ENCODE measurements around the gene C16orf90. TPM values are rescaled to one million over a fixed set of nuclear protein-coding genes. Genes with fewer than 3 reads are reported as not detected.

Gene C16orf90
- total RNA-seq, 2 experiments from 2014 or later: not detected

GRCh38 chr16:3486506-3487215 is 8.6 kb downstream of the C16orf90 start:
- no peaks in the 10 kb centered on the region for H3K4me1 ChIP-seq (ENCODE audit: insufficient read depth, low read length, poor library complexity, severe bottlenecking)
- H2AFZ ChIP-seq (ENCODE audit: low read length): no peak overlapping the region
- no peak for DNase-seq (ENCODE audit: low spot score)
- BruUV-seq (replicated peaks): no TSS peak
- TF ChIP-seq, protein P1, sequence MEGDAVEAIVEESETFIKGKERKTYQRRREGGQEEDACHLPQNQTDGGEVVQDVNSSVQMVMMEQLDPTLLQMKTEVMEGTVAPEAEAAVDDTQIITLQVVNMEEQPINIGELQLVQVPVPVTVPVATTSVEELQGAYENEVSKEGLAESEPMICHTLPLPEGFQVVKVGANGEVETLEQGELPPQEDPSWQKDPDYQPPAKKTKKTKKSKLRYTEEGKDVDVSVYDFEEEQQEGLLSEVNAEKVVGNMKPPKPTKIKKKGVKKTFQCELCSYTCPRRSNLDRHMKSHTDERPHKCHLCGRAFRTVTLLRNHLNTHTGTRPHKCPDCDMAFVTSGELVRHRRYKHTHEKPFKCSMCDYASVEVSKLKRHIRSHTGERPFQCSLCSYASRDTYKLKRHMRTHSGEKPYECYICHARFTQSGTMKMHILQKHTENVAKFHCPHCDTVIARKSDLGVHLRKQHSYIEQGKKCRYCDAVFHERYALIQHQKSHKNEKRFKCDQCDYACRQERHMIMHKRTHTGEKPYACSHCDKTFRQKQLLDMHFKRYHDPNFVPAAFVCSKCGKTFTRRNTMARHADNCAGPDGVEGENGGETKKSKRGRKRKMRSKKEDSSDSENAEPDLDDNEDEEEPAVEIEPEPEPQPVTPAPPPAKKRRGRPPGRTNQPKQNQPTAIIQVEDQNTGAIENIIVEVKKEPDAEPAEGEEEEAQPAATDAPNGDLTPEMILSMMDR (conservative IDR thresholded peaks at IDR 0.05; ENCODE audit: low read length): no peak
- TF ChIP-seq EZH2phosphoT487 (IDR thresholded peaks at IDR 0.05; ENCODE audit: borderline replicate concordance, low read depth, low read length): no peak
- no peaks in the 10 kb centered on the region for H3K9me3 ChIP-seq (ENCODE audit: low read length)
- ChIA-PET POLR2A (no interaction called here), CTCF (ENCODE audit: unreplicated experiment) (no interaction called here)
- intact Hi-C loops (cut with micrococcal nuclease; ENCODE audit: unreplicated experiment): no loop called here
- H3K27ac ChIP-seq (ENCODE audit: low read depth, low read length, poor library complexity, severe bottlenecking): no peak overlapping the region
- no peaks in the 10 kb centered on the region for H3K9me2 ChIP-seq (ENCODE audit: insufficient read depth, low read length)
- no peak overlapping the region for H3K4me3 ChIP-seq (ENCODE audit: low read depth, low read length, poor library complexity, severe bottlenecking)
- H4K20me1 ChIP-seq (ENCODE audit: insufficient read depth, low read length): no peaks in the 10 kb centered on the region
- no peaks in the 10 kb centered on the region for H3K79me2 ChIP-seq (ENCODE audit: insufficient read depth, low read depth, low read length)
- H3K36me3 ChIP-seq (ENCODE audit: insufficient read depth, low read length): peaks cover 41% of the 10 kb centered on the region
- H3K4me2 ChIP-seq (ENCODE audit: low read length): no peak overlapping the region

DNA sequence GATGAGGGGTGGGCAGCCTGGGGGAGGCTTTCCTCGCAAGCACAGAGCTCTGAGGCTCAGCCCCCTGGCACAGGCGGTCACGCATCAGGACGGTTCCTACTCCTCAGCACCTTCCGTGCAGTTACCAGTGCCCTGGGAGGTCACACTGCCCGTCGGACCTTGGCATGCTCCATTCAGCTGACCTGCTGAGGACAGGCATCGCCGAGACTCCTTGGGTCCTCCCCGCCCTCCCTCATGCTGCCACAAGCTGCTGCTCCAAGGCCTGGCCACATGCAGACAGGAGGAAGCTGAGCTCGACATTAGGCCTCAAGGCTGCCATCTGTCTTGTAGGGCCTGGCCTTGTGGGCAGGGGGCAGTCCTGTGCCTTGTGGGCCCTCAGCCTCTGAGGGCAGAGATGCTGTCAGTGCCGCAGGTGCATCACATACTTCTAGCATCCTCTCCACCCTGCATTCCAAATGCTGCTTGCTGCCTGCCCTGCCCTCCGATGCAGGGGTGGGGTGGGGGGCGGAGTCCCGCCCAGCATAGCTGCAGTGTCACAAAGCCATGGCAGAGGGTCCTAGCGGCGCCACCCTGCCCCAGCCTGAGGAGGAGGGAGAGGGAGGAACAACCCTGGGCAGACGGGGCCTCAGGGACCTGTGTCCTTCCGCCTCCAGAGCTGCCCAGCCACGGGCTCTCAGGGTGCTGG is 9.3 kb downstream of the C16orf90 start:
- peaks cover 48% of the 10 kb centered on the region for H3K36me3 ChIP-seq (ENCODE audit: insufficient read depth, low read length)
- ChIA-PET CTCF (ENCODE audit: unreplicated experiment) (no interaction called here), POLR2A (no interaction called here)
- BruUV-seq (replicated peaks): no TSS peak
- H2AFZ ChIP-seq (ENCODE audit: low read length): no peak overlapping the region
- DNase-seq (ENCODE audit: low spot score): no peak
- no peaks in the 10 kb centered on the region for H3K9me2 ChIP-seq (ENCODE audit: insufficient read depth, low read length)
- intact Hi-C loops (cut with micrococcal nuclease; ENCODE audit: unreplicated experiment): no loop called here
- no peak overlapping the region for H3K4me3 ChIP-seq (ENCODE audit: low read depth, low read length, poor library complexity, severe bottlenecking)
- H3K27ac ChIP-seq (ENCODE audit: low read depth, low read length, poor library complexity, severe bottlenecking): no peak overlapping the region
- TF ChIP-seq EZH2phosphoT487 (IDR thresholded peaks at IDR 0.05; ENCODE audit: borderline replicate concordance, low read depth, low read length): no peak
- H3K4me2 ChIP-seq (ENCODE audit: low read length): no peak overlapping the region
- H3K9me3 ChIP-seq (ENCODE audit: low read length): no peaks in the 10 kb centered on the region
- no peaks in the 10 kb centered on the region for H3K79me2 ChIP-seq (ENCODE audit: insufficient read depth, low read depth, low read length)
- H3K4me1 ChIP-seq (ENCODE audit: insufficient read depth, low read length, poor library complexity, severe bottlenecking): no peaks in the 10 kb centered on the region
- H4K20me1 ChIP-seq (ENCODE audit: insufficient read depth, low read length): no peaks in the 10 kb centered on the region

GRCh38 chr16:3485097-3485745 is 10.1 kb downstream of the C16orf90 start:
- intact Hi-C loops (cut with micrococcal nuclease; ENCODE audit: unreplicated experiment): no loop called here
- H2AFZ ChIP-seq (ENCODE audit: low read length): no peak overlapping the region
- H3K4me2 ChIP-seq (ENCODE audit: low read length): no peak overlapping the region
- H4K20me1 ChIP-seq (ENCODE audit: insufficient read depth, low read length): no peaks in the 10 kb centered on the region
- peaks cover 51% of the 10 kb centered on the region for H3K36me3 ChIP-seq (ENCODE audit: insufficient read depth, low read length)
- no peaks in the 10 kb centered on the region for H3K4me1 ChIP-seq (ENCODE audit: insufficient read depth, low read length, poor library complexity, severe bottlenecking)
- no peak for DNase-seq (ENCODE audit: low spot score)
- TF ChIP-seq, protein P1 (conservative IDR thresholded peaks at IDR 0.05; ENCODE audit: low read length): no peak
- no peak for TF ChIP-seq EZH2phosphoT487 (IDR thresholded peaks at IDR 0.05; ENCODE audit: borderline replicate concordance, low read depth, low read length)
- H3K4me3 ChIP-seq (ENCODE audit: low read depth, low read length, poor library complexity, severe bottlenecking): no peak overlapping the region
- H3K27ac ChIP-seq (ENCODE audit: low read depth, low read length, poor library complexity, severe bottlenecking): no peak overlapping the region
- no peaks in the 10 kb centered on the region for H3K9me3 ChIP-seq (ENCODE audit: low read length)
- BruUV-seq (replicated peaks): no TSS peak
- no peaks in the 10 kb centered on the region for H3K9me2 ChIP-seq (ENCODE audit: insufficient read depth, low read length)
- CTCF ChIA-PET (ENCODE audit: unreplicated experiment): no interaction called here
- POLR2A ChIA-PET: interaction anchor here (0.5 kb wide), 1 partner anchor 22 kb away, joined by 3 read pairs; no protein-coding TSS in a partner anchor
- no peaks in the 10 kb centered on the region for H3K79me2 ChIP-seq (ENCODE audit: insufficient read depth, low read depth, low read length)

Measured in OCI-LY7 (cell line).